Breast epithelium (tissue), 4 donors: ENCODE results near the gene EXOC1L. TPM values are rescaled to one million over a fixed set of nuclear protein-coding genes. Genes with fewer than 3 reads are reported as not detected.

Experiments
- DNase-seq, 2 donors: peaks; one replicate each; pipeline ENCODE4 v3.0.0-alpha.2; 2019; ENCODE audit warnings: low spot score in 2 of 2
- H3K27ac ChIP-seq, 2 donors: fragments of 200-600 bp; sonication (generic) in 1 of 2; one replicate each; pipeline ENCODE4 v1.5.1; 2016 to 2019; ENCODE audit warnings: mild to moderate bottlenecking in 1 of 2
- H3K27me3 ChIP-seq, 2 donors: fragments of 200-600 bp; sonication (generic) in 1 of 2; one replicate each; pipeline versions ENCODE4 v1.5.1 to v1.6.0; 2017 to 2019; ENCODE audit warnings: control low read depth in 1 of 2, mild to moderate bottlenecking in 1 of 2
- H3K36me3 ChIP-seq: fragments of 200-600 bp; one replicate; pipeline ENCODE4 v1.5.1; 2019
- H3K4me1 ChIP-seq, 2 donors: fragments of 200-600 bp; sonication (generic); one replicate each; pipeline ENCODE4 v1.5.1; 2016 to 2019; ENCODE audit warnings: control low read depth in 1 of 2
- H3K4me3 ChIP-seq, 3 donors: fragments of 200-600 bp; sonication (generic); 1 replicate in 2 of 3; 2 replicates in 1 of 3; pipeline ENCODE4 v1.5.1; 2016 to 2019; ENCODE audit warnings: mild to moderate bottlenecking in 3 of 3, moderate library complexity in 2 of 3
- H3K9me3 ChIP-seq, 2 donors: fragments of 200-600 bp; sonication (generic) in 1 of 2; one replicate each; pipeline ENCODE4 v1.5.1; 2016 to 2019; ENCODE audit warnings: control low read depth in 1 of 2
- POLR2A ChIP-seq: fragments of 450-650 bp; IDR thresholded peaks from one replicate; pipeline ENCODE4 v1.6.1; 2016; ENCODE audit warnings: antibody characterized with exemption, mild to moderate bottlenecking, moderate library complexity
- POLR2AphosphoS5 ChIP-seq, 3 donors: sonication (generic); formaldehyde crosslinking; IDR thresholded peaks; one replicate each; pipeline ENCODE4 v1.6.1; 2017; ENCODE audit warnings: antibody characterized with exemption in 3 of 3
- intact Hi-C: fragments of 100-400 bp; cut with DNase I; formaldehyde crosslinking; loops from one replicate; pipeline ENCODE4 v1.15.1; 2023; ENCODE audit warnings: low total_unique reads
- total RNA-seq, 3 donors: library from RNA; depleted of rRNA; stranded (reverse); fragments of >200 nt; gene quantifications; one replicate each; pipeline ENCODE4 v1.1.0, GENCODE V29; 2016
- TF ChIP-seq, protein P1 (sequence below), 3 donors: fragments of 450-650 bp; IDR thresholded peaks; one replicate each; pipeline ENCODE4 v1.5.1; 2016 to 2017; ENCODE audit warnings: antibody characterized with exemption in 3 of 3, mild to moderate bottlenecking in 3 of 3, moderate library complexity in 3 of 3

EXOC1L gene
- total RNA-seq, 3 donors from 2014 or later, result not detected

DNA sequence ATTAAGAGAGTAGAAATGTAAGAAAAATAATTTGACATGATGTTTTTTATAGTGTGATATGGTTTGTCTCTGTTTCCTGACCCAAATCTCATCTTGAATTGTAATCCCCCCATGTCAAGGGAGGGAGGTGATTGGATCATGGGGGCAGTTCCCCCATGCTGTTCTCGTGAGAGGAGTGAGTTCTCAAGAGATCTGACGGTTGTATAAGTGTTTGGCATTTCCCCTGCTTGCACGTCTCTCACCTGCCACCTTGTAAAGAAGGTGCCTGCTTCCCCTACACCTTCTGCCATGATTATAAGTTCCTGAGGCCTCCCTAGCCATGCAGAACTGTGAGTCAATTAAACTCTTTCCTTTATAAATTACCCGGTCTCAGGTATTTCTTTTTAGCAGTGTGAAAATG lies 34.8 kb upstream of the EXOC1L start:
- Histone ChIP-seq H3K4me3 (no peak overlapping the region), H3K4me1 (no peaks in the 10 kb centered on the region), H3K27ac (no peak overlapping the region), H3K9me3 (no peaks in the 10 kb centered on the region), H3K36me3 (no peaks in the 10 kb centered on the region), H3K27me3 (peaks cover 0 to 2% of the 10 kb centered on the region in 2 donors)
- TF ChIP-seq, protein P1, sequence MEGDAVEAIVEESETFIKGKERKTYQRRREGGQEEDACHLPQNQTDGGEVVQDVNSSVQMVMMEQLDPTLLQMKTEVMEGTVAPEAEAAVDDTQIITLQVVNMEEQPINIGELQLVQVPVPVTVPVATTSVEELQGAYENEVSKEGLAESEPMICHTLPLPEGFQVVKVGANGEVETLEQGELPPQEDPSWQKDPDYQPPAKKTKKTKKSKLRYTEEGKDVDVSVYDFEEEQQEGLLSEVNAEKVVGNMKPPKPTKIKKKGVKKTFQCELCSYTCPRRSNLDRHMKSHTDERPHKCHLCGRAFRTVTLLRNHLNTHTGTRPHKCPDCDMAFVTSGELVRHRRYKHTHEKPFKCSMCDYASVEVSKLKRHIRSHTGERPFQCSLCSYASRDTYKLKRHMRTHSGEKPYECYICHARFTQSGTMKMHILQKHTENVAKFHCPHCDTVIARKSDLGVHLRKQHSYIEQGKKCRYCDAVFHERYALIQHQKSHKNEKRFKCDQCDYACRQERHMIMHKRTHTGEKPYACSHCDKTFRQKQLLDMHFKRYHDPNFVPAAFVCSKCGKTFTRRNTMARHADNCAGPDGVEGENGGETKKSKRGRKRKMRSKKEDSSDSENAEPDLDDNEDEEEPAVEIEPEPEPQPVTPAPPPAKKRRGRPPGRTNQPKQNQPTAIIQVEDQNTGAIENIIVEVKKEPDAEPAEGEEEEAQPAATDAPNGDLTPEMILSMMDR (IDR thresholded peaks at IDR 0.05), result no peak
- no peak for TF ChIP-seq POLR2A
- no peak for TF ChIP-seq POLR2AphosphoS5 (IDR thresholded peaks at IDR 0.05)
- DNase-seq, result no peak
- intact Hi-C loops, result no loop called here

- no peaks in the 10 kb centered on the region for H3K36me3 ChIP-seq
- no peak overlapping the region for H3K4me3 ChIP-seq
- no peak for DNase-seq
- H3K27me3 ChIP-seq, result peaks cover 0 to 24% of the 10 kb centered on the region in 2 donors
- H3K27ac ChIP-seq, result no peak overlapping the region
- no peaks in the 10 kb centered on the region for H3K9me3 ChIP-seq
- H3K4me1 ChIP-seq, result no peaks in the 10 kb centered on the region
- no peak for TF ChIP-seq POLR2A
- TF ChIP-seq, protein P1 (IDR thresholded peaks at IDR 0.05), result no peak
- no peak for TF ChIP-seq POLR2AphosphoS5 (IDR thresholded peaks at IDR 0.05)
- intact Hi-C loops, result no loop called here
Measured at GRCh38 chr4:55791666-55792065, 27.9 kb upstream of the EXOC1L start.

DNA sequence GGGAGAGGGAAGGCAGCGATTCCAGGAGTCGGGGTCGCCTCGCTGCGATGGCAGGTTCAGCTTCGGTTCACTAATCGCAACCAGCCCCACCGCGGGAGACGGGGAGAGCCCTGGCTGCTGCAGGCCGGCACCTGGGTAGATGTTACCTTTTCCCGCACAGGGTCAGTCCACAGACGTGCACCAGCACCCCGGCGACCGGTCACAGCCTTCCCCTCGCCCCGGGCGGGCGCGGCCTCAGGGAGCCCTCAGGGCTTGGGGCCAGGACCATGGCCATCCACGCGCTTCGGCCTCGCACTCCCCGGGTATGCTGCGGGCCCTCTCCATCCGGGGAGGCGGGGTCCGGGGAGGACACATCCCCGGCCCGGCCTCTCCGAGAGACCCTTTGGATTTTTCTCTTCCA lies 26.1 kb upstream of the EXOC1L start:
- H3K4me3 ChIP-seq, result peak overlapping the region in 2 of 3 donors; percentile 25 to 49
- intact Hi-C loops, result no loop called here
- no peaks in the 10 kb centered on the region for H3K36me3 ChIP-seq
- TF ChIP-seq, protein P1 (IDR thresholded peaks at IDR 0.05), result no peak
- TF ChIP-seq POLR2AphosphoS5 (IDR thresholded peaks at IDR 0.05) (no peak), POLR2A (no peak)
- no peaks in the 10 kb centered on the region for H3K4me1 ChIP-seq
- H3K9me3 ChIP-seq, result no peaks in the 10 kb centered on the region
- no peak overlapping the region for H3K27ac ChIP-seq
- H3K27me3 ChIP-seq, result peaks cover 0 to 24% of the 10 kb centered on the region in 2 donors
- no peak for DNase-seq

DNA sequence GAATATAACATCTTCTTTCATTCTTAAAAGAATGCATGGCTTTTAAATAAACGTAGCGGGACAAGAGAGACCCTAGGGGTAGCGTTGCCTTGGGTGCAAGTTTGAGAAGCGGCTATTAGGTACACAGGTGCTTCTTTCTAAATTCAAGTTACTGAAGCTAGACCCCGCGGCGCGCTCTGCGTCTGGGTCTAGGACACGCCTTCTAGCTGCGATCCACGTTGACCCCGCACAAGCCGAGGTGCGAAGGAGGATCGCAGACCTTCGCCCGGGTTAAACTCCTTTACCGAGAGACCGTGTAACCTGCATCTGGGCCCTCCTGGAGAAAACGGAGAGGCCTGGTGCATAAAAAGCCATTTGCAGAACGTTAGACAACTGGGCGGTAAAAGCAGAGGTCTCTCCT lies 25.5 kb upstream of the EXOC1L start:
- Histone ChIP-seq H3K27me3 (peaks cover 0 to 24% of the 10 kb centered on the region in 2 donors), H3K27ac (no peak overlapping the region), H3K36me3 (no peaks in the 10 kb centered on the region), H3K4me1 (no peaks in the 10 kb centered on the region), H3K9me3 (no peaks in the 10 kb centered on the region), H3K4me3 (no peak overlapping the region)
- no peak for DNase-seq
- intact Hi-C loops, result no loop called here
- TF ChIP-seq, protein P1 (IDR thresholded peaks at IDR 0.05), result no peak
- TF ChIP-seq POLR2AphosphoS5 (IDR thresholded peaks at IDR 0.05) (no peak), POLR2A (no peak)

- no peak for DNase-seq
- H3K27ac ChIP-seq, result no peak overlapping the region
- TF ChIP-seq, protein P1 (IDR thresholded peaks at IDR 0.05), result no peak
- TF ChIP-seq POLR2A (no peak), POLR2AphosphoS5 (IDR thresholded peaks at IDR 0.05) (no peak)
- intact Hi-C loops, result no loop called here
- no peaks in the 10 kb centered on the region for H3K36me3 ChIP-seq
- peaks cover 0 to 22% of the 10 kb centered on the region in 2 donors for H3K27me3 ChIP-seq
- H3K4me3 ChIP-seq, result no peak overlapping the region
- H3K9me3 ChIP-seq, result no peaks in the 10 kb centered on the region
- no peaks in the 10 kb centered on the region for H3K4me1 ChIP-seq
Measured at GRCh38 chr4:55795341-55795740, 24.2 kb upstream of the EXOC1L start.
